A549 (cell line): ENCODE results near the gene ZNF418.
"Not testable (repeated sequence)": the region's sequence is repeated elsewhere in the genome, so short reads cannot be mapped to it uniquely, and the experiment has no call there.

Experiments used
- CHD2 ChIP-seq: fragments of 150-350 bp; IDR thresholded peaks from 2 replicates; pipeline ENCODE4 v1.6.1; 2014; ENCODE audit warnings: low read length; ENCODE audit not compliant: partially characterized antibody
- CTCF ChIP-seq: fragments of >200 bp; sonication (Bioruptor Twin); formaldehyde crosslinking; IDR thresholded peaks from 3 replicates; pipeline ENCODE4 v1.5.1; 2016
- ELK1 ChIP-seq: fragments of 150-350 bp; IDR thresholded peaks from 2 replicates; pipeline ENCODE4 v1.6.1; 2014; ENCODE audit warnings: low read depth, mild to moderate bottlenecking, low read length
- HDAC2 ChIP-seq: fragments of 200-600 bp; sonication (generic); IDR thresholded peaks from 2 replicates; pipeline ENCODE4 v1.6.1; 2016
- KDM1A ChIP-seq: fragments of 200-600 bp; sonication (generic); IDR thresholded peaks from 2 replicates; pipeline ENCODE4 v1.6.1; 2016; ENCODE audit warnings: low read depth, mild to moderate bottlenecking
- MYC ChIP-seq: IDR thresholded peaks from 2 replicates; pipeline ENCODE4 v1.6.1; 2012; ENCODE audit warnings: mild to moderate bottlenecking, inconsistent platforms, low read length, improper control_type of control experiment, borderline replicate concordance
- PBX3 ChIP-seq: IDR thresholded peaks from 2 replicates; pipeline ENCODE4 v1.6.1; 2012
- PHF8 ChIP-seq: fragments of 200-600 bp; sonication (generic); IDR thresholded peaks from 2 replicates; pipeline ENCODE4 v1.6.1; 2016; ENCODE audit warnings: low read depth, mild to moderate bottlenecking, antibody characterized with exemption, moderate library complexity, borderline replicate concordance
- POLR2A ChIP-seq: IDR thresholded peaks from 2 replicates; pipeline ENCODE4 v1.6.1; 2012; ENCODE audit warnings: mild to moderate bottlenecking, low read length
- POLR2AphosphoS2 ChIP-seq: conservative IDR thresholded peaks from 2 replicates; pipeline ENCODE4 v1.6.1; 2012; ENCODE audit warnings: low read length, improper control_type of control experiment, inconsistent platforms
- RAD21 ChIP-seq, 2 experiments: fragments of >200 bp in 1 of 2; sonication (Bioruptor Twin) in 1 of 2; formaldehyde crosslinking in 1 of 2; IDR thresholded peaks in 1 of 2; conservative IDR thresholded peaks in 1 of 2; 2 replicates in 1 of 2; 3 replicates in 1 of 2; pipeline ENCODE4 v1.6.1; 2012 to 2018; ENCODE audit warnings: inconsistent platforms in 1 of 2
- SREBF2 ChIP-seq: fragments of 450-650 bp; IDR thresholded peaks from 2 replicates; pipeline ENCODE4 v1.6.1; 2014; ENCODE audit warnings: mild to moderate bottlenecking, moderate library complexity

GRCh38 chr19:57890706-57891105, 44.5 kb downstream of the ZNF418 start:
- TF ChIP-seq CTCF; RAD21 (conservative IDR thresholded peaks at IDR 0.05 in 1 of 2, IDR thresholded peaks at IDR 0.05 in 1 of 2); MYC; POLR2A; ELK1; SREBF2; POLR2AphosphoS2; HDAC2; PBX3; KDM1A; CHD2; PHF8: not testable (repeated sequence)
